Kidney (tissue), 14 donors: ENCODE data around the gene SYT13. TPM values are rescaled to one million over a fixed set of nuclear protein-coding genes. Genes with fewer than 3 reads are reported as not detected.

ENCODE experiments used
- DNase-seq, 5 donors: peaks; one replicate each; pipeline ENCODE4 v3.0.0-alpha.2; 2013 to 2020
- FAIRE-seq: peaks from 2 replicates; lab custom pipeline; 2012; peaks lifted over from hg19 to GRCh38; lab: Jason Lieb, UNC
- H3K27ac ChIP-seq, 2 donors: one replicate each; pipeline ENCODE4 v1.7.0; 2013; ENCODE audit warnings: low read depth in 2 of 2, low read length in 2 of 2, inconsistent platforms in 1 of 2
- H3K27me3 ChIP-seq: one replicate; pipeline ENCODE4 v1.7.1; 2013; ENCODE audit warnings: low read length, inconsistent platforms; ENCODE audit not compliant: control insufficient read depth, insufficient read depth
- H3K36me3 ChIP-seq, 3 donors: one replicate each; pipeline versions ENCODE4 v1.7.0 to v1.7.1; 2013; ENCODE audit warnings: low read length in 3 of 3, control low read depth in 1 of 3, inconsistent platforms in 1 of 3; ENCODE audit not compliant: insufficient read depth in 3 of 3, control insufficient read depth in 2 of 3
- H3K4me1 ChIP-seq, 3 donors: one replicate each; pipeline versions ENCODE4 v1.7.0 to v1.7.1; 2013; ENCODE audit warnings: low read length in 3 of 3, inconsistent platforms in 1 of 3, low read depth in 1 of 3; ENCODE audit not compliant: control insufficient read depth in 2 of 3, insufficient read depth in 2 of 3
- H3K4me3 ChIP-seq, 3 donors: one replicate each; pipeline versions ENCODE4 v1.7.0 to v1.8.1; 2013; ENCODE audit warnings: low read length in 3 of 3, control low read depth in 1 of 3, inconsistent platforms in 1 of 3
- H3K9ac ChIP-seq, 3 donors: one replicate each; pipeline versions ENCODE4 v1.7.0 to v1.7.1; 2013; ENCODE audit warnings: low read length in 3 of 3, control low read depth in 1 of 3, inconsistent platforms in 1 of 3
- H3K9me3 ChIP-seq, 3 donors: one replicate each; pipeline versions ENCODE4 v1.7.0 to v1.7.1; 2013; ENCODE audit warnings: low read length in 3 of 3, control low read depth in 1 of 3, inconsistent platforms in 1 of 3; ENCODE audit not compliant: control insufficient read depth in 2 of 3, insufficient read depth in 1 of 3
- intact Hi-C: fragments of 100-400 bp; cut with DNase I; formaldehyde crosslinking; loops from one replicate; pipeline ENCODE4 v1.11.1; 2022
- polyA plus RNA-seq: library from polyadenylated mRNA; stranded (reverse); fragments of 350-450 nt; fragmentation: Illumina TruSeq; extraction: RNeasy Lipid Tissue Mini Kit (QIAGEN cat#74804); gene quantifications from one replicate; pipeline ENCODE4 v1.2.3, GENCODE V29; 2014; ENCODE audit warnings: low read depth, low replicate concordance; ENCODE audit not compliant: insufficient read depth
- total RNA-seq: library from RNA; stranded (reverse); fragmentation: NEBNext Ultra II Directional; extraction: Animal tissue kit (Norgen Biotek cat#: 25700); gene quantifications from one replicate; pipeline ENCODE4 v1.2.1, GENCODE V29; 2021
- TF ChIP-seq, protein P1 (sequence below): IDR thresholded peaks from 3 replicates; pipeline ENCODE4 v1.5.1; 2012; ENCODE audit warnings: mild to moderate bottlenecking, moderate library complexity, borderline replicate concordance; ENCODE audit not compliant: insufficient read depth; ENCODE audit errors: extremely low read depth
- donor health status: control.
- donor health status: control.
- donor health status: control.
- donor health status: control.
- donor health status: control.
- donor health status: DM: yes; HTN: yes; CAD: no.
- donor health status: Normal renal cell carcinoma (clear cell type).

Gene SYT13
- total and polyA plus RNA-seq, 2 donors from 2014 or later = 6.8 to 16.4 TPM

- Histone ChIP-seq H3K36me3 (no peaks in the 10 kb centered on the region), H3K27ac (peak overlapping the region; percentile 23 to 69), H3K27me3 (no peaks in the 10 kb centered on the region), H3K4me1 (peaks cover 0 to 8% (median 3%) of the 10 kb centered on the region in 3 donors), H3K9me3 (no peaks in the 10 kb centered on the region), H3K9ac (no peak overlapping the region), H3K4me3 (no peak overlapping the region)
- TF ChIP-seq, protein P1, sequence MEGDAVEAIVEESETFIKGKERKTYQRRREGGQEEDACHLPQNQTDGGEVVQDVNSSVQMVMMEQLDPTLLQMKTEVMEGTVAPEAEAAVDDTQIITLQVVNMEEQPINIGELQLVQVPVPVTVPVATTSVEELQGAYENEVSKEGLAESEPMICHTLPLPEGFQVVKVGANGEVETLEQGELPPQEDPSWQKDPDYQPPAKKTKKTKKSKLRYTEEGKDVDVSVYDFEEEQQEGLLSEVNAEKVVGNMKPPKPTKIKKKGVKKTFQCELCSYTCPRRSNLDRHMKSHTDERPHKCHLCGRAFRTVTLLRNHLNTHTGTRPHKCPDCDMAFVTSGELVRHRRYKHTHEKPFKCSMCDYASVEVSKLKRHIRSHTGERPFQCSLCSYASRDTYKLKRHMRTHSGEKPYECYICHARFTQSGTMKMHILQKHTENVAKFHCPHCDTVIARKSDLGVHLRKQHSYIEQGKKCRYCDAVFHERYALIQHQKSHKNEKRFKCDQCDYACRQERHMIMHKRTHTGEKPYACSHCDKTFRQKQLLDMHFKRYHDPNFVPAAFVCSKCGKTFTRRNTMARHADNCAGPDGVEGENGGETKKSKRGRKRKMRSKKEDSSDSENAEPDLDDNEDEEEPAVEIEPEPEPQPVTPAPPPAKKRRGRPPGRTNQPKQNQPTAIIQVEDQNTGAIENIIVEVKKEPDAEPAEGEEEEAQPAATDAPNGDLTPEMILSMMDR = no peak
- FAIRE-seq (no peak), DNase-seq (no peak)
- intact Hi-C loops = no loop called here
Measured at GRCh38 chr11:45260071-45260470, 26.1 kb downstream of the SYT13 start.

DNA sequence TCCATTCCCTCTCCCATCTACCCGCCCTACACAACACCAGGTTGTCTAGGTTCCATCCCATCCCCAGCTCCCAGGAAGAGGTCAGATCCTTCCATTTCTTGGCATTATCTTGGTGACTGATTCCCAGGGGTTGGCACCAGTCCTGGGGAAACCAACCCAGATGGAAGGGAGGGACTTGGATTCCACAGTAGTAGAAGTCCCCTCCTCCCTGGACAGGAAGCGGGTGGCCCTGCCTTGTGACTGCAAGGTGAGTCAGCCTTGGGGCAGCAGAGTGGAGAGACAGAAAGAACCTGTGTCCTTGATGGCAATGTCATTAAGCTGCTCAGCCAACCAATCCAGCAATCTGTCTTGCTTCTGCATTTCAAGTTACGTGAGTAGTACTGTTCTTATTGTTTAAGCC, 26.5 kb downstream of the SYT13 start:
- Histone ChIP-seq H3K9me3 (no peaks in the 10 kb centered on the region), H3K27ac (no peak overlapping the region), H3K4me3 (no peak overlapping the region), H3K36me3 (no peaks in the 10 kb centered on the region), H3K4me1 (peaks cover 0 to 6% (median 3%) of the 10 kb centered on the region in 3 donors), H3K9ac (no peak overlapping the region), H3K27me3 (no peaks in the 10 kb centered on the region)
- TF ChIP-seq, protein P1 = no peak
- peak in 4 of 5 donors; percentile 25 to 92 (median 38) for DNase-seq
- FAIRE-seq = no peak
- intact Hi-C loops = no loop called here

DNA sequence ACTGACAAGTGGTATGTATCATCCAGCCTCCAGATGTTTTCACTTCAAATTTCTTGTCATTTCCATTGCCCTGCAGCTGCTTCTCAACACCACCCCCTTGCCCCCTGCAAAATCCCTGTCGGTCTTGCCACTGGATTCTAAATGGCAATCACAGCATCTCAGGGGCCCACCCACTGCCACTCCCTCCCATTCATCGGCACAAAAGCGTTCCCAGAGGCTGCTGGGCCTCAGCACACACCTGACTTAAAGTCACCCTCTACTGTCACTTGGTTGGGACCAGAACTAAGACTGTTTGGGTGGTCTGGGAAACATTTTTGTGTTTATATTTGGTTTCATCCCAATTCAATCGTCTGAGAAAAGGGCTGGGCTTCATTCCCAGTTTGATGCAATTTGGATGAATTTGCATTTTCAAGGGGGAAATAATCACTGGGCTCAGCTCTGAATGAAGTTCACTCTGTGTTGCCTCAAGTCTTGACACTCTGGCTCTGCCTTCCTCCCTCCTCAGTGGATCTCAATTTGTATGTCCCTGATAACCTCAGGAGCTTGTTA, 27.1 kb downstream of the SYT13 start:
- DNase-seq (no peak), FAIRE-seq (no peak)
- Histone ChIP-seq H3K4me1 (peaks cover 0 to 6% (median 3%) of the 10 kb centered on the region in 3 donors), H3K27ac (no peak overlapping the region), H3K4me3 (no peak overlapping the region), H3K36me3 (no peaks in the 10 kb centered on the region), H3K27me3 (no peaks in the 10 kb centered on the region), H3K9me3 (no peaks in the 10 kb centered on the region), H3K9ac (no peak overlapping the region)
- intact Hi-C loops = no loop called here
- TF ChIP-seq, protein P1 = no peak

DNA sequence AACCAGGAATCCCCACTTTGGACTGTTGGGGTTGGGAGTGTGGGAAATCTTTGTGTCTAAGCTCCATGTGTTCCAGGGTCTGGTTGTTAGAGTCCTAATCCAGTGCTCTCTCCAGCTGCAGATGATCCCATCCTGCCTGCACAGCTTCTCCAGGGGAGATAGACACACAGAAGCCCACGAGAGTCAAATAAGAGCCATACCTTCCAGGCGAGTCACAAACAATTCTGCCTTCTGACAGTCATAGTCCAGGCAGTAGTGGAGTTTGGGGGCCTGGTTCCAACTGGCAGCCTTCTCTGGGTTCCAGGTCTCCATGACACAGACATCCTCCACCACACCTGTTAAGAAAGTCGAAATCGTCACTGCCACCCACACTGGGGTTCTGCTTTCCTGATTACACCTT, 32.1 kb downstream of the SYT13 start:
- intact Hi-C loops = no loop called here
- DNase-seq = peak in 1 of 5 donors; percentile 7
- Histone ChIP-seq H3K9me3 (no peaks in the 10 kb centered on the region), H3K4me1 (peaks cover 0 to 3% (median 0%) of the 10 kb centered on the region in 3 donors), H3K27me3 (no peaks in the 10 kb centered on the region), H3K36me3 (no peaks in the 10 kb centered on the region), H3K4me3 (no peak overlapping the region), H3K27ac (no peak overlapping the region), H3K9ac (no peak overlapping the region)
- no peak for FAIRE-seq
- TF ChIP-seq, protein P1 = no peak
